HEK293 (cell line): ENCODE results near the gene ARMC12.
A peak's percentile ranks its signal among the peaks of the same experiment; 100 is the strongest.

ENCODE experiments used
- CTCF ChIA-PET: fragments of 350-600 bp; formaldehyde crosslinking; extraction: SDS; loops from one replicate; lab custom pipeline; 2021; ENCODE audit warnings: antibody characterized with exemption; lab: Yijun Ruan, JAX
- POLR2A ChIA-PET: fragments of 300-600 bp; formaldehyde crosslinking; extraction: SDS; loops from one replicate; lab custom pipeline; 2020; ENCODE audit warnings: antibody characterized with exemption, inconsistent platforms; lab: Yijun Ruan, JAX
- H3K27ac ChIP-seq: fragments of 200-500 bp; sonication (Bioruptor generic); 2 replicates; pipeline ENCODE4 v1.5.1; 2014; ENCODE audit warnings: low read depth, low read length, control low read depth, inconsistent platforms; ENCODE audit errors: extremely low read depth
- H3K36me3 ChIP-seq, 2 experiments: fragments of 200-500 bp in 1 of 2; sonication (Bioruptor generic) in 1 of 2; 1 replicate in 1 of 2; 2 replicates in 1 of 2; pipeline ENCODE4 v1.5.1; 2014 to 2017; ENCODE audit warnings: inconsistent platforms in 2 of 2, low read length in 2 of 2; ENCODE audit not compliant: control insufficient read depth in 2 of 2, insufficient read depth in 1 of 2
- H3K4me1 ChIP-seq: fragments of 200-500 bp; sonication (Bioruptor generic); 2 replicates; pipeline ENCODE4 v1.5.1; 2014; ENCODE audit warnings: mild to moderate bottlenecking, low read length, inconsistent platforms; ENCODE audit not compliant: control insufficient read depth, insufficient read depth
- H3K4me3 ChIP-seq: 2 replicates; pipeline ENCODE4 v1.5.1; 2011; ENCODE audit warnings: low read depth, mild to moderate bottlenecking, control low read depth, low read length, moderate library complexity
- H3K9me3 ChIP-seq: fragments of 200-500 bp; sonication (Bioruptor generic); 2 replicates; pipeline ENCODE4 v1.5.1; 2014; ENCODE audit warnings: low read depth, low read length, inconsistent platforms; ENCODE audit not compliant: control insufficient read depth, insufficient read depth
- GLI2 ChIP-seq: fragments of 450-650 bp; formaldehyde crosslinking; IDR thresholded peaks from 2 replicates; pipeline ENCODE4; 2017; ENCODE audit warnings: missing biosample characterization, missing genetic modification characterization, low read depth, borderline replicate concordance
- PRDM1 ChIP-seq: fragments of 450-650 bp; formaldehyde crosslinking; IDR thresholded peaks from 2 replicates; pipeline ENCODE4; 2016; ENCODE audit warnings: missing biosample characterization, missing genetic modification characterization
- PRDM10 ChIP-seq: fragments of 450-650 bp; formaldehyde crosslinking; IDR thresholded peaks from 2 replicates; pipeline ENCODE4 v1.5.1; 2016; ENCODE audit warnings: missing biosample characterization, missing genetic modification characterization
- SP7 ChIP-seq: fragments of 450-650 bp; formaldehyde crosslinking; IDR thresholded peaks from 2 replicates; pipeline ENCODE4 v1.5.1; 2016; ENCODE audit warnings: missing biosample characterization, missing genetic modification characterization
- ZBTB1 ChIP-seq: fragments of 450-650 bp; formaldehyde crosslinking; IDR thresholded peaks from 2 replicates; pipeline ENCODE4 v1.5.1; 2016; ENCODE audit warnings: missing biosample characterization, missing genetic modification characterization
- ZNF10 ChIP-seq: fragments of 450-650 bp; formaldehyde crosslinking; IDR thresholded peaks from 2 replicates; pipeline ENCODE4 v1.5.1; 2017; ENCODE audit warnings: missing biosample characterization, missing genetic modification characterization
- ZNF112 ChIP-seq: fragments of 450-650 bp; formaldehyde crosslinking; IDR thresholded peaks from 2 replicates; pipeline ENCODE4 v1.5.0; 2017; ENCODE audit warnings: missing biosample characterization, missing genetic modification characterization
- ZNF138 ChIP-seq: fragments of 450-650 bp; formaldehyde crosslinking; IDR thresholded peaks from 2 replicates; pipeline ENCODE4 v1.5.1; 2016; ENCODE audit warnings: missing biosample characterization, missing genetic modification characterization, borderline replicate concordance
- ZNF214 ChIP-seq: fragments of 450-650 bp; formaldehyde crosslinking; IDR thresholded peaks from 2 replicates; pipeline ENCODE4 v1.5.1; 2017; ENCODE audit warnings: missing biosample characterization, mild to moderate bottlenecking, missing genetic modification characterization, borderline replicate concordance
- ZNF366 ChIP-seq: fragments of 450-650 bp; formaldehyde crosslinking; conservative IDR thresholded peaks from 2 replicates; pipeline ENCODE4 v1.5.1; 2016; ENCODE audit warnings: missing biosample characterization, missing genetic modification characterization
- ZNF473 ChIP-seq: fragments of 450-650 bp; formaldehyde crosslinking; IDR thresholded peaks from 2 replicates; pipeline ENCODE4 v1.5.1; 2017; ENCODE audit warnings: missing biosample characterization, missing genetic modification characterization
- ZNF571 ChIP-seq: fragments of 450-650 bp; formaldehyde crosslinking; IDR thresholded peaks from 2 replicates; pipeline ENCODE4 v1.5.0; 2017; ENCODE audit warnings: missing biosample characterization, missing genetic modification characterization
- ZNF585B ChIP-seq: fragments of 450-650 bp; formaldehyde crosslinking; IDR thresholded peaks from 2 replicates; pipeline ENCODE4 v1.5.1; 2016; ENCODE audit warnings: missing biosample characterization, missing genetic modification characterization
- ZNF621 ChIP-seq: fragments of 450-650 bp; formaldehyde crosslinking; IDR thresholded peaks from 2 replicates; pipeline ENCODE4 v1.5.1; 2017; ENCODE audit warnings: missing biosample characterization, missing genetic modification characterization
- ZNF664 ChIP-seq: fragments of 450-650 bp; formaldehyde crosslinking; IDR thresholded peaks from 2 replicates; pipeline ENCODE4 v1.5.1; 2016; ENCODE audit warnings: missing biosample characterization, missing genetic modification characterization
- ZNF747 ChIP-seq: fragments of 450-650 bp; formaldehyde crosslinking; IDR thresholded peaks from 2 replicates; pipeline ENCODE4 v1.5.1; 2016; ENCODE audit warnings: missing biosample characterization, missing genetic modification characterization
- ZNF785 ChIP-seq: fragments of 450-650 bp; formaldehyde crosslinking; IDR thresholded peaks from 2 replicates; pipeline ENCODE4 v1.5.1; 2016; ENCODE audit warnings: missing biosample characterization, missing genetic modification characterization
- TF ChIP-seq, protein P1 (sequence below): fragments of 450-650 bp; formaldehyde crosslinking; IDR thresholded peaks from 2 replicates; pipeline ENCODE4 v1.5.1; 2017; ENCODE audit warnings: missing biosample characterization, missing genetic modification characterization
- TF ChIP-seq, protein P2 (sequence below): fragments of 450-650 bp; formaldehyde crosslinking; IDR thresholded peaks from 2 replicates; pipeline ENCODE4 v1.5.1; 2016; ENCODE audit warnings: missing biosample characterization, missing genetic modification characterization

The ARMC12 gene

GRCh38 chr6:35777356-35778102, 40.7 kb downstream of the ARMC12 start:
- Histone ChIP-seq H3K4me1 (no peaks in the 10 kb centered on the region), H3K36me3 (no peaks in the 10 kb centered on the region), H3K27ac (no peak overlapping the region), H3K4me3 (no peak overlapping the region), H3K9me3 (no peaks in the 10 kb centered on the region)
- TF ChIP-seq ZNF571 (tag by site-specific recombination), result no peak
- TF ChIP-seq ZNF664 (tag by site-specific recombination), result peak; percentile 82
- POLR2A ChIA-PET, result no interaction called here
- CTCF ChIA-PET, result interaction anchor here (0.6 kb wide), 1 partner anchor 100 kb away, joined by 3 read pairs; no protein-coding TSS in a partner anchor

DNA sequence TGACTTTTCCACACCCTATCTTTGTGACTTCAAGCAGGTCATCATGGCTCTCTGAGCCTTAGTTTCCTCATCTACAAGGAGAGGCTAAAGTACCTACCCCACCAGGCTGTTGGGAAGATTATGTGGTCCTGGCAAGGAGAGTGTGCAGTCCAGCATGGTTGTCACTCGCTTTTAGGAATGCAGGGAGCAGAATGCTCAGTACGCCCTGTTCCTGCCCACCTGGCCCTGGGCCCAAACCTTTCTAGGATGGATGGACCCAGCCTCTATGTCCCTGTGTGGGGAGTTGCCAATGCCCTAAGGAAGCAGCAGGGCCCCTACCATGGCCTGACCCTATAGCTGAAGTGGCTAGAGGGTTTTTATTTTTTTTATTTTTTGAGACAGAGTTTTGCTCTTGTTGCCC, 41.6 kb downstream of the ARMC12 start:
- H3K9me3 ChIP-seq, result no peaks in the 10 kb centered on the region
- H3K4me3 ChIP-seq, result no peak overlapping the region
- ChIA-PET POLR2A (no interaction called here), CTCF (no interaction called here)
- TF ChIP-seq ZNF785 (no peak), ZNF747 (no peak), ZNF585B (tag by site-specific recombination) (no peak), ZNF112 (tag by site-specific recombination) (no peak), ZNF621 (no peak), GLI2 (tag by site-specific recombination) (no peak), ZBTB1 (tag by site-specific recombination) (no peak), ZNF214 (tag by site-specific recombination) (no peak), SP7 (no peak), ZNF366 (tag by site-specific recombination) (no peak)
- TF ChIP-seq, protein P1, sequence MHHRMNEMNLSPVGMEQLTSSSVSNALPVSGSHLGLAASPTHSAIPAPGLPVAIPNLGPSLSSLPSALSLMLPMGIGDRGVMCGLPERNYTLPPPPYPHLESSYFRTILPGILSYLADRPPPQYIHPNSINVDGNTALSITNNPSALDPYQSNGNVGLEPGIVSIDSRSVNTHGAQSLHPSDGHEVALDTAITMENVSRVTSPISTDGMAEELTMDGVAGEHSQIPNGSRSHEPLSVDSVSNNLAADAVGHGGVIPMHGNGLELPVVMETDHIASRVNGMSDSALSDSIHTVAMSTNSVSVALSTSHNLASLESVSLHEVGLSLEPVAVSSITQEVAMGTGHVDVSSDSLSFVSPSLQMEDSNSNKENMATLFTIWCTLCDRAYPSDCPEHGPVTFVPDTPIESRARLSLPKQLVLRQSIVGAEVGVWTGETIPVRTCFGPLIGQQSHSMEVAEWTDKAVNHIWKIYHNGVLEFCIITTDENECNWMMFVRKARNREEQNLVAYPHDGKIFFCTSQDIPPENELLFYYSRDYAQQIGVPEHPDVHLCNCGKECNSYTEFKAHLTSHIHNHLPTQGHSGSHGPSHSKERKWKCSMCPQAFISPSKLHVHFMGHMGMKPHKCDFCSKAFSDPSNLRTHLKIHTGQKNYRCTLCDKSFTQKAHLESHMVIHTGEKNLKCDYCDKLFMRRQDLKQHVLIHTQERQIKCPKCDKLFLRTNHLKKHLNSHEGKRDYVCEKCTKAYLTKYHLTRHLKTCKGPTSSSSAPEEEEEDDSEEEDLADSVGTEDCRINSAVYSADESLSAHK (tag by site-specific recombination), result no peak
- TF ChIP-seq, protein P2, sequence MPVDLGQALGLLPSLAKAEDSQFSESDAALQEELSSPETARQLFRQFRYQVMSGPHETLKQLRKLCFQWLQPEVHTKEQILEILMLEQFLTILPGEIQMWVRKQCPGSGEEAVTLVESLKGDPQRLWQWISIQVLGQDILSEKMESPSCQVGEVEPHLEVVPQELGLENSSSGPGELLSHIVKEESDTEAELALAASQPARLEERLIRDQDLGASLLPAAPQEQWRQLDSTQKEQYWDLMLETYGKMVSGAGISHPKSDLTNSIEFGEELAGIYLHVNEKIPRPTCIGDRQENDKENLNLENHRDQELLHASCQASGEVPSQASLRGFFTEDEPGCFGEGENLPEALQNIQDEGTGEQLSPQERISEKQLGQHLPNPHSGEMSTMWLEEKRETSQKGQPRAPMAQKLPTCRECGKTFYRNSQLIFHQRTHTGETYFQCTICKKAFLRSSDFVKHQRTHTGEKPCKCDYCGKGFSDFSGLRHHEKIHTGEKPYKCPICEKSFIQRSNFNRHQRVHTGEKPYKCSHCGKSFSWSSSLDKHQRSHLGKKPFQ (tag by site-specific recombination), result no peak
- no peak overlapping the region for H3K27ac ChIP-seq
- H3K36me3 ChIP-seq, result no peaks in the 10 kb centered on the region
- no peaks in the 10 kb centered on the region for H3K4me1 ChIP-seq

GRCh38 chr6:35780719-35781118, 43.9 kb downstream of the ARMC12 start, which contains the start of gene CLPSL1:
Gene CLPSL1 (plus strand): TSS chr6:35781019. CDS start chr6:35781111, 92 bp downstream.
- TF ChIP-seq ZNF473 (tag by site-specific recombination), result no peak
- TF ChIP-seq PRDM1 (tag by site-specific recombination), result no peak
- TF ChIP-seq PRDM10 (tag by site-specific recombination), result no peak
- no peak for TF ChIP-seq ZNF10 (tag by site-specific recombination)
- no peak for TF ChIP-seq ZNF138 (tag by site-specific recombination)
- Histone ChIP-seq H3K9me3 (no peaks in the 10 kb centered on the region), H3K4me1 (no peaks in the 10 kb centered on the region), H3K4me3 (no peak within 1 kb of the TSS), H3K36me3 (no peaks in the 10 kb centered on the region), H3K27ac (no peak within 1 kb of the TSS)
- CTCF ChIA-PET, result no interaction called here
- POLR2A ChIA-PET, result no interaction called here
